Esophagus muscularis mucosa (tissue), 3 donors: Measurements from ENCODE around the gene ATF6.

ENCODE experiments used
- CTCF ChIP-seq, 3 experiments: fragments of 200-600 bp in 2 of 3; fragments of 450-650 bp in 1 of 3; sonication (generic) in 2 of 3; IDR thresholded peaks; one replicate each; pipeline ENCODE4 v1.5.1; 2017 to 2019; ENCODE audit warnings: antibody characterized with exemption in 3 of 3, mild to moderate bottlenecking in 2 of 3, moderate library complexity in 1 of 3
- POLR2A ChIP-seq: fragments of 450-650 bp; IDR thresholded peaks from one replicate; pipeline ENCODE4 v1.6.1; 2017; ENCODE audit warnings: antibody characterized with exemption, moderate library complexity, mild to moderate bottlenecking, low read depth
- POLR2AphosphoS5 ChIP-seq, 2 donors: sonication (generic); formaldehyde crosslinking; IDR thresholded peaks; one replicate each; pipeline ENCODE4 v1.6.1; 2017; ENCODE audit warnings: antibody characterized with exemption in 2 of 2

DNA sequence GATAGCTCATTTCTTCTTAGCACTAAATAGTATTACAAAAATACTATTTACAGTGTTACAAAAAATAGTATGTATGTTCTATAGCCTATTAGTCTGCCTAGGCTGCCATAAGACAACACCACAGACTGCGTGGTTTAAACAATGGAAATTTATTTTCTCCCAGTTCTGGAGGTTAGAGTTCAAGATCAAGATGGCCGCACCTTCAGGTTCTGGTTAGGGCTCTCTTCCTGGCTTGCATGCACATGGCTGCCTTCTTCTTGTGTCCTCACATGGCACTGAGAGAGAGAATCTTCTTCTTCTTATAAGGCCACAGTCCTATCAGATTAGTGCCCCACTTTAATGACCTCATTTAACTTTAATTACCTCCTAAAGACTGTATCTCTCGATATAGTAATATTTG, 4.1 kb downstream of the ATF6 start:
- TF ChIP-seq CTCF (IDR thresholded peaks at IDR 0.05): no peak
- no peak for TF ChIP-seq POLR2A
- TF ChIP-seq POLR2AphosphoS5 (IDR thresholded peaks at IDR 0.05): no peak
